NT2/D1 (cell line): ENCODE measurements around the gene POM121L2.

Experiments
- SUZ12 ChIP-seq: IDR thresholded peaks from 2 replicates; pipeline ENCODE4 v1.6.1; 2011; ENCODE audit not compliant: insufficient read length, insufficient read depth; ENCODE audit errors: extremely low read depth
- YY1 ChIP-seq: IDR thresholded peaks from 2 replicates; pipeline ENCODE4 v1.6.1; 2011; ENCODE audit not compliant: insufficient read length, insufficient read depth
- ZNF274 ChIP-seq: IDR thresholded peaks from 2 replicates; pipeline ENCODE4 v1.6.1; 2011; ENCODE audit warnings: mild to moderate bottlenecking, low read depth, low read length

- TF ChIP-seq ZNF274, result no peak
- TF ChIP-seq SUZ12, result no peak
- TF ChIP-seq YY1, result no peak
Measured at GRCh38 chr6:27280064-27280539, 32.0 kb downstream of the POM121L2 start.
